ENCODE results near the gene ATP5MC2. TPM values are rescaled to one million over a fixed set of nuclear protein-coding genes. Genes with fewer than 3 reads are reported as not detected.
A peak's percentile ranks its signal among the peaks of the same experiment; 100 is the strongest.

ATP5MC2 gene
- polyA plus RNA-seq, 1 donor from 2014 or later = 331 TPM

GRCh38 chr12:53659571-53659981, 16.3 kb downstream of the ATP5MC2 start:
- no peak overlapping the region for H3K4me2 ChIP-seq (ENCODE audit: low read length)
- H3K9ac ChIP-seq (ENCODE audit: low read length) = no peak overlapping the region
- H3K9me3 ChIP-seq (ENCODE audit: low read length) = no peaks in the 10 kb centered on the region
- H3K4me3 ChIP-seq (ENCODE audit: low read length) = no peak overlapping the region
- H3K36me3 ChIP-seq (ENCODE audit: insufficient read depth, low read length) = no peaks in the 10 kb centered on the region
- H2AFZ ChIP-seq (ENCODE audit: low read depth, low read length) = no peak overlapping the region
- no peak for TF ChIP-seq EP300 (conservative IDR thresholded peaks at IDR 0.05; ENCODE audit: poor library complexity, severe bottlenecking)
- TF ChIP-seq RAD21 (conservative IDR thresholded peaks at IDR 0.05) = no peak
- no peak for TF ChIP-seq EZH2 (IDR thresholded peaks at IDR 0.05; ENCODE audit: borderline replicate concordance, insufficient read depth, low read length, poor library complexity, severe bottlenecking)
- no peak for TF ChIP-seq MXI1 (conservative IDR thresholded peaks at IDR 0.05; ENCODE audit: poor library complexity, severe bottlenecking)
- TF ChIP-seq TAF1 (IDR thresholded peaks at IDR 0.05; ENCODE audit: low read depth) = no peak
- TF ChIP-seq POLR2AphosphoS5 (IDR thresholded peaks at IDR 0.05) = no peak
- no peaks in the 10 kb centered on the region for H3K27me3 ChIP-seq (ENCODE audit: insufficient read depth, low read depth, low read length)
- no peaks in the 10 kb centered on the region for H4K20me1 ChIP-seq (ENCODE audit: insufficient read depth)
- H3K9me2 ChIP-seq (ENCODE audit: insufficient read depth, low read length) = no peaks in the 10 kb centered on the region
- no peaks in the 10 kb centered on the region for H3F3A ChIP-seq (ENCODE audit: insufficient read depth, low read length, poor library complexity, severe bottlenecking)
- H3K27ac ChIP-seq (ENCODE audit: low read length) = peak overlapping the region; percentile 67
- H3K79me2 ChIP-seq (replicated peaks; ENCODE audit: insufficient read depth, low read length) = no peaks in the 10 kb centered on the region

- TF ChIP-seq MXI1 (conservative IDR thresholded peaks at IDR 0.05; ENCODE audit: poor library complexity, severe bottlenecking) = no peak
- Histone ChIP-seq H3K9me2 (ENCODE audit: insufficient read depth, low read length) (no peaks in the 10 kb centered on the region), H3K9ac (ENCODE audit: low read length) (peak overlapping the region; percentile 27), H3K27me3 (ENCODE audit: insufficient read depth, low read depth, low read length) (no peaks in the 10 kb centered on the region), H3K9me3 (ENCODE audit: low read length) (no peaks in the 10 kb centered on the region), H3K36me3 (ENCODE audit: insufficient read depth, low read length) (no peaks in the 10 kb centered on the region), H2AFZ (ENCODE audit: low read depth, low read length) (no peak overlapping the region), H3F3A (ENCODE audit: insufficient read depth, low read length, poor library complexity, severe bottlenecking) (no peaks in the 10 kb centered on the region), H3K4me3 (ENCODE audit: low read length) (no peak overlapping the region), H4K20me1 (ENCODE audit: insufficient read depth) (no peaks in the 10 kb centered on the region), H3K79me2 (replicated peaks; ENCODE audit: insufficient read depth, low read length) (no peaks in the 10 kb centered on the region), H3K27ac (ENCODE audit: low read length) (peak overlapping the region; percentile 67), H3K4me2 (ENCODE audit: low read length) (no peak overlapping the region)
Observed at GRCh38 chr12:53659011-53659551, 16.8 kb downstream of the ATP5MC2 start.

GRCh38 chr12:53657041-53657440, 18.8 kb downstream of the ATP5MC2 start:
- Histone ChIP-seq H3K4me2 (ENCODE audit: low read length) (no peak overlapping the region), H3K27ac (ENCODE audit: low read length) (no peak overlapping the region), H3K9me3 (ENCODE audit: low read length) (no peaks in the 10 kb centered on the region), H3K9me2 (ENCODE audit: insufficient read depth, low read length) (no peaks in the 10 kb centered on the region), H3K27me3 (ENCODE audit: insufficient read depth, low read depth, low read length) (no peaks in the 10 kb centered on the region), H3K4me3 (ENCODE audit: low read length) (no peak overlapping the region), H3K36me3 (ENCODE audit: insufficient read depth, low read length) (no peaks in the 10 kb centered on the region), H2AFZ (ENCODE audit: low read depth, low read length) (no peak overlapping the region), H3K79me2 (replicated peaks; ENCODE audit: insufficient read depth, low read length) (no peaks in the 10 kb centered on the region), H4K20me1 (ENCODE audit: insufficient read depth) (no peaks in the 10 kb centered on the region), H3K9ac (ENCODE audit: low read length) (no peak overlapping the region), H3F3A (ENCODE audit: insufficient read depth, low read length, poor library complexity, severe bottlenecking) (no peaks in the 10 kb centered on the region)
- TF ChIP-seq POLR2AphosphoS5 (IDR thresholded peaks at IDR 0.05) (no peak), EP300 (conservative IDR thresholded peaks at IDR 0.05; ENCODE audit: poor library complexity, severe bottlenecking) (no peak), TAF1 (IDR thresholded peaks at IDR 0.05; ENCODE audit: low read depth) (no peak), REST (IDR thresholded peaks at IDR 0.05; ENCODE audit: borderline replicate concordance) (no peak), MXI1 (conservative IDR thresholded peaks at IDR 0.05; ENCODE audit: poor library complexity, severe bottlenecking) (no peak), EZH2 (IDR thresholded peaks at IDR 0.05; ENCODE audit: borderline replicate concordance, insufficient read depth, low read length, poor library complexity, severe bottlenecking) (no peak), CTCF (IDR thresholded peaks at IDR 0.05; ENCODE audit: poor library complexity, severe bottlenecking) (no peak), SMC3 (conservative IDR thresholded peaks at IDR 0.05; ENCODE audit: poor library complexity) (no peak), RAD21 (conservative IDR thresholded peaks at IDR 0.05) (no peak)

Measured in neural cell (in vitro differentiated cells).